Uterus (tissue), 2 donors: Measurements from ENCODE around the gene CATSPER4.

Experiments
- CTCF ChIP-seq, 4 experiments: fragments of 200-600 bp in 2 of 4; fragments of 450-650 bp in 2 of 4; sonication (generic) in 2 of 4; IDR thresholded peaks; one replicate each; pipeline ENCODE4 v1.5.1; 2016 to 2019; ENCODE audit warnings: antibody characterized with exemption in 4 of 4, mild to moderate bottlenecking in 2 of 4, moderate library complexity in 1 of 4
- POLR2A ChIP-seq, 2 donors: fragments of 450-650 bp; IDR thresholded peaks; one replicate each; pipeline ENCODE4 v1.6.1; 2016; ENCODE audit warnings: antibody characterized with exemption in 2 of 2, mild to moderate bottlenecking in 1 of 2, moderate library complexity in 1 of 2

GRCh38 chr1:26158271-26158907, 32.0 kb upstream of the CATSPER4 start:
- TF ChIP-seq CTCF (IDR thresholded peaks at IDR 0.05), result no peak
- TF ChIP-seq POLR2A (IDR thresholded peaks at IDR 0.05), result no peak
